ENCODE results near the gene KLHL40. TPM values are rescaled to one million over a fixed set of nuclear protein-coding genes. Genes with fewer than 3 reads are reported as not detected.

KLHL40 gene
- total RNA-seq, 1 donor from 2014 or later, result 67.1 TPM

DNA sequence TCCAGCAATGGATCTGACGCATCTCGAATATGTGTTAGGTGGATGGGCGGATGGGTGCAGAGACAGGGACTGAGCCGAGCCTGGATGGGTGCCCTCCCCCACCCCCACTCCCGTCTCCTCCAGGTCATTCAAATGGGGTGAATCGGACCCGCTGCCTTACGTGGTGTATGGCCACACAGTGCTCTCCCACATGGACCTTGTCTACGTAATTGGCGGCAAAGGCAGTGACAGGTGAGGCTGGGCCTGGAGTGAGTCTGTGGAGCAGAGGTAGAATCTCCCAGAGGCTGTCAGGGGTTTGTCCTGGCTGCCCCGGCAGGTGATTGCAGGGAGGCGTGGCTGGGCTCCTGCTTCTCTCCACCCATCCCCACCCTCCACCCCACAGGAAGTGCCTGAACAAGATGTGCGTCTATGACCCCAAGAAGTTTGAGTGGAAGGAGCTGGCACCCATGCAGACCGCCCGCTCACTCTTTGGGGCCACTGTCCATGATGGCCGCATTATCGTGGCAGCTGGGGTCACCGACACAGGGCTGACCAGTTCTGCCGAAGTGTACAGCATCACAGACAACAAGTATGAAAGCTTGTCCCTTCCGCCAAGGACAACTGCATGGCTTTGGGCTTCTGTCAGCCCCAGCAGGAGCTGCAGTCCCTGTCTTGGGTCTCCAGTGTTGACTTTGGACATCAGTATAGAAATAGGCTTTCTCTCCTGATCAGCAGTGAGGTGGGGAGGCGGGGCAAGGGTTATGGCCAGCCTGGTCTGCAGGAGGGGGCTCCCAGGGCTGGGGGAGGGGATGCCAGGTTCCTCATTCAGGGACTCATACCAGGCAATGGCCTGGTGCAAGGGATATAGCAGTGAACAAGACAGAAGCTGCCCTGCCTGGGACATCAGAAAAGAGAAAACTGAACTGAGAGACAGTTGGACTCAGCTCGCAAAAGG lies 3.4 kb downstream of the KLHL40 start:
- DNase-seq (ENCODE audit: low read depth), result no peak

DNA sequence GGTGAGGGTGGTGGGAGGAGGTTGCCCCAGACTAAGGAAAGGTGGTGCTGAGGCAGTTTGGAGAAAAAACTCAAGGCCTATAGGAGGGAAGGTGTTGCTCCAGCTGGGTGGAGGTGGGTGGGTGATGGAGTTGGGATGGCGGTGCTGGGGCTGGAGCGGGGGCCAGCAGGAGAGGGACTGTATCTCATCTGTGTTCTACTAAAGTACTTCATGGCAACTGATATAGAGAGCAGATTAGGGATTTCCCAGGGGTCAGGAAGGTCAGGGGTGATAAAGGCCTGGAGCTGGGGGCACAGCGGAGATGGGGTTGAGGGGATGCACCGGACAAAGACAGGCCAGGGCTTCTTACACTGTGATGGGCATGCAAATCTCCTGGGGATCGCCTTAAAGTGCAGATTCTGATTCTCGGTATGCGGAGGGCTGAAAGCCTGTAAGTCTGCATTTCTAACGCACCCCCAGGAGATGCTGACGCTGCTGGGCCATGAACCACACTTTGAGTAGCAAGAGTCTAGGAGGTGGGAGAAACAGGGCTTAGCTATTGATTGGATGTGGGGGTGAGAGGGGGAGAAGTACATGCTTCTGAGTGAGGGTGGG lies 4.2 kb downstream of the KLHL40 start:
- DNase-seq (ENCODE audit: low read depth), result no peak

DNA sequence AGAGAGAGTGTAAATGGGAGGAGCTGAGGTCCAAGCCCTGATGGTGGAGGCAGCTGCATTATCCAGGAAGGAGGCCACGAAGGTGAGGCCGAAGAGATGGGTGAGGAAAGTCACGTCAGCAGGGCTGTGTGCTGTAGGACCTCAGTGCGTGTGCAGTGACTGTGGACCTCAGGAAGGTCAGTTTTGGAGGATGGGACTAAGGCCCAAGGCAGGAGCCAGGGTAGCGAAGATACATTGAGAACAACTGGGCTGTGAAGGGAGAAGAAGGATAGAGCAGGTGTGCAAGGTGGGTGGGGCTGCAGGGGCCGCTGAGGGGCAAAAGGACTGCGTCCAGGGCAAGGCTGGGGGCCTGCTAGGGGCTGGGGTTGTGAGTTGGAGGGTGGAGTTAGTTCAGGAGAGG lies 4.9 kb downstream of the KLHL40 start:
- DNase-seq (ENCODE audit: low read depth), result no peak

DNA sequence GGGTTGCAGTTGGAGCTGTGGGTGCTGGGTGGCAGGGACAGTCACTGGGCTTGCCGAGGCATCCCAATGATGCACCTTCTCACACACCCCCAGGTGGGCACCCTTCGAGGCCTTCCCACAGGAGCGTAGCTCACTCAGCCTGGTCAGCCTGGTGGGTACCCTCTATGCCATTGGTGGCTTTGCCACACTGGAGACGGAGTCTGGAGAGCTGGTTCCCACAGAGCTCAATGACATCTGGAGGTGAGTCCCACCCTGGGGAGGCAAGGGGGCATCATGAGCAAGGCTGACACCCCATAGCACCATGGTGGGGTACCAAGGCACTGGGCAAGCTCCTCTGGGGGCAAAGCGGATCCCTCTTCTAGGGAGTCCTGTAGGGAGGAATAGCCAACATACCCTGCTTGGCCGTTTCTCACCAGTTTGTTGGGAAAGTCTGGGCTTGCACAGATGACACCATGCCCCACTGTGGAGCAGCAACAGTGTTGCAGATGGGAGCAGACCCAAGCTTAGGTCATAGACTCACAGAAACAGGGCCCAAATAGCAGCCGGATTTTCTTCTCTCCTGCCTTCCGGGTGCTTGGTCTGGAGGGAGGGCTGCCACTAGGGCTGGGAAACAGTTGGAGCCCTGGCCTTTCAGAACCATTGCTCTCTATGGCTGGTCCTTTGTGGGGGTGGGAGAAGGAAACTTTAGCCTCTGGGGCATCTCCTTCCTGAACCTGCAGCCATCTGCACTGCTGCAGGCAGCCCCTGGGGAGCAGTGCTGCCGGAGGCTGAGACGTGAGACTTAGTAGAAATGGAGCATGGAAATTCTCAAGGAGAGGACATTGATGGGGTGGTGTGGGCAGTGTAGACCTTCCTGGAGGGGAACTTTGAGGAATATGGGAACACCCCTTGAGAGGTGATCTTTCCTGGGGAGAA lies 5.7 kb downstream of the KLHL40 start:
- DNase-seq (ENCODE audit: low read depth), result no peak

DNA sequence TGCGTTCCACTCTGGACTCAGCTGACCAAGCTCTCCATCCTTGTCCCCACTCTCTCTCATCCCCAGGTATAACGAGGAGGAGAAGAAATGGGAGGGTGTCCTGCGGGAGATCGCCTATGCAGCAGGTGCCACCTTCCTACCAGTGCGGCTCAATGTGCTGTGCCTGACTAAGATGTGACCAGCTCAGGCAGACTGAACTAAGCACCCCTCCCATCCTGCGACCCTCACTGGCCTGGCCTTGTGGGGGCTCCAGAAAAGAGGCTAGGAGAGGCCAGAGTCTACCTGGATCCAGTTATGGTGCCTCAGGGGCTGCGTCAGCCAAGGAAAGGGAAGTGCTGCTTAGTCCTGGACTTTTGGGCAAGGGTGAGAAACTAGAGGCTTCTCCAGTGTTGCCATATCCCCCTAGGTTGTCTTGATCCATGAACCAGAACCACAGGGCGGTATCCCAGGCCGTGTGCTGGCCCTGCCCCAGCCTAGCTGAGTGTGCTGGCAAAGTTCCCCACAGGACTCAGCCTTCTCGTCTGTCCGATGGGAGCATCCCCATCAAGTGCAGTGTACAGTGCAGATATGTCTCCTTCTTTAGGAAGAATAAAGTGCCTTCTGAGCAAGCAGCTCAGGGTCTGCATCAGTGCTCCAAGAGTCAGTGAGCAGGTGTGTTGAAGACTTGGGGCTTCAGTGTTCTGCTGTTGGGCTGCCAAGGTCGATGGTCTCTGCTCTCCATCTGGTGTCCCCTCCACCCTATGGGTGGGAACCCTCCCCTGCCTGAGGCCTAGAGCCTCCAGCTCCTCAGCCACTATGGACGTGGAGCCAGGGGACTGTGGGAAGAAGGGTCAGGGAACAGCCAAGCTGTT lies 6.7 kb downstream of the KLHL40 start:
- DNase-seq (ENCODE audit: low read depth), result no peak

DNA sequence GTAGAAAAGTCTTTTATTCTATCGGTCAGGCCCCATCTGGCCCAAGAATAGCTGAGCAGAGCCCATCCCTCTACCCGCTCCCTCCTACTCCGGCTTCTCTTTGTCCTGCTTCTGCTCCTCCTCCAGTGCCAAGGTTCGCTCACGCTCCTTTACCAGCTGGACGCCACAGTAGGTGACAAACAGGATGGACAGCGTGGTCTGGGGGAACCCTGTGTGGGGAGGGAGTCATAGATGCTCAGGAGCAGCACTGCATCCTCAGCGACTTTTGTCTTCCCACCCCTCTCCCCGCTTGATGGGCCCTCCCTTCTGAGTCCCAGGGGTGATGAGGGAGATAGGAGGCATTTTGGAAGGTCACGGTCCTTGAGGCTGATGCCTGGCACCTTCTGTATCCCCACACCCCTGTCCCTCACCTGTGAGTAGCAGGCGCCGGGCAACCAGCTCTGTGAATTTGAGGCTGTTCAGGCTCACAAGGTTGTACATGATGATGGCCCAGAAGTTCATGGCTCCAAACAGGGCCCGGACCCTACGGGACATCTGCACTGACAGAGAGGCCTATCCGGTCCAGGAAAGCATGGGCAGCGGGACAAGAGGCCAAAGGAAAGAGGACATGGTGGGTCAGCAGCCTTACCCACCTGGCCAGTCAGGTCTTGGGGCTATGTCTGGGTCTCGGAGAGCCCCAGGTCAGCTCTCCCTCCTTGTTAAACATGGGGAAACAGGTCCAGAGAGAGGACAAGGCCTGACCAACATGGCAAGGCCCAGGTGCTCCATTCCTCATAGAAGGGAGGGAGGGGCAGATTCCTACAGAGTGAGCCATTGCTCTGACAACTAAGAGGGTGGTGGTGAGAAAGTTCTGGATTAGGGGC lies 7.6 kb downstream of the KLHL40 start:
- DNase-seq (ENCODE audit: low read depth), result no peak

DNA sequence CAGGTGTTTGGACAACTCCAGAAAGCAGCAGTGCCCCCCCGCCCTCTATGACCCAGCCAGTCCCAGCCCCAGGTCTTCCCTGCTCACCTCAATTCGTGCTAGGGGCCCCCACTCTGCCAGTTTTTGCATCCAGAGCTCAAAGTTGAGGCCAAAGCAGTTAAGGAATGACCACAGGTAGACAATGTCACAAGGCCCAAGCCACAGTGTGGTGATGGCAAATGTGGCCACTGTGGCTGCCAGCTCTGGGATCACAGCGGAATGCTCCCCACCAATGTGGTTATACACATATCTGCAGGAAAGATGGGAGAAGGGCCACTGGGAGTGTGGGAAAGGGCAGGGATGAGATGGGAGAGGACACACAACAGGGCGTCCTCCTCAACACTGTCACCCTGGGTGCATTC lies 8.2 kb downstream of the KLHL40 start:
- peak; percentile 57 for DNase-seq (ENCODE audit: low read depth)

DNA sequence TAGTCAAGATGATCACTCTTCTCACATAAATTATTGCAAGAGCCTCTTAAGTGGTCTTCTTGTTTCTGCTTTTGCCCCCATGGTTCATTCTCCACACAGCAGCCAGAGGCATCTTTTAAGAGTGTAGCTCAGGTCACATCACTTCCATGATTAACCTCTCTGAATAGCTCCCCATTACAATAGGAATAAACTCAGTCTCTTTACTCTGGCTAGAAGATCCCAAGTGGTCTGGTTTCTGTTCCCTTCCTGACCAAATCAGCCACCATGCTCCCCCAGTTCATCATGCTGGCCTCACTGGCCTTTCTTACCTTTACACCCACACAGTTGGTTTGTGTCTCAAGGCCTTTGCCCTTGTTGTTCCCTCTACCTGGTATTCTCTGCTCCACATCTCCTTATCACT lies 9.0 kb downstream of the KLHL40 start:
- DNase-seq (ENCODE audit: low read depth), result no peak

DNA sequence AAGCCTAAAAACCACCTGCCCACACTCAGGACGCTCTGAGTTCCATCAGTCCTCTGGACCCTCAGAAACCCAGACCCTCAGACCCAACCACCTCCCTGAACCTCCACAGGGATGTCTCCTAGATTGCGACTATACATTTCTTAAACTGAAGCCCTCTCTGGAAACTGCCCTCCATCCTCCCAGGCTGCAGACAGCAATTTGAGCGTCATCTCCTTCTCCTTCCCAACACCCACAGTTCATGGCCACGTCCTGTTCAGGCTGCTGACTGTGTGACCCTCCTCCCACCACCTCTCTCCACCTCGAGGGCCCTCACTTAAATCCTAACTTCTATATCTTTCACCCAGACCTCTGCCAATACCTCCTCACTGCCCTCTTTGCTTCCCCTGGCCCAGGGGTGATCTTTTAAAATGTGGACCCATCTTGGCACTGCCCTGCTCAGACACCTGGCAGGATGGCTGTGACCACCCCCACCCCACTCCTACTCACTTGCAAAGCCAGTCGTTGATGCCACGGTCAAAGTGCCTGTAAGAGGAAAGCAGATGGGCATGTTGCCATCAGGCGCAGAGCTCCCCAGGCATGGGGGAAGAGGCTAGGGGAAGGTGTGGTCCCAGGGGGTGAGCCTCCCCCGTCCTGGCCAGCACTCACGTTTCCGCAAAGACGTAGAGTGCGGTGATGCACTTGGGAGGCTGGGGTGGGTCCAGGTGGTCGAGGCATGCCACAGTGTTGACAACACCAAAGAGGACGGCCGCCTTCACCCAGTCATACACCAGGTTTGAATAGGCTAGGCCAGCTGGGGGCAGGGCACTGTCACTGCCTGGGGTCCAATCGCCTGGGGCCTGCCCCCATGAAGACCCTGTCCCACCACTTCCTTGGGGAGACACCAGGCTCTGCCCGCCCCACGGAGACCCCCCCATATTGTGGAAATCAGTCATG lies 11.3 kb downstream of the KLHL40 start:
- DNase-seq (ENCODE audit: low read depth), result no peak

DNA sequence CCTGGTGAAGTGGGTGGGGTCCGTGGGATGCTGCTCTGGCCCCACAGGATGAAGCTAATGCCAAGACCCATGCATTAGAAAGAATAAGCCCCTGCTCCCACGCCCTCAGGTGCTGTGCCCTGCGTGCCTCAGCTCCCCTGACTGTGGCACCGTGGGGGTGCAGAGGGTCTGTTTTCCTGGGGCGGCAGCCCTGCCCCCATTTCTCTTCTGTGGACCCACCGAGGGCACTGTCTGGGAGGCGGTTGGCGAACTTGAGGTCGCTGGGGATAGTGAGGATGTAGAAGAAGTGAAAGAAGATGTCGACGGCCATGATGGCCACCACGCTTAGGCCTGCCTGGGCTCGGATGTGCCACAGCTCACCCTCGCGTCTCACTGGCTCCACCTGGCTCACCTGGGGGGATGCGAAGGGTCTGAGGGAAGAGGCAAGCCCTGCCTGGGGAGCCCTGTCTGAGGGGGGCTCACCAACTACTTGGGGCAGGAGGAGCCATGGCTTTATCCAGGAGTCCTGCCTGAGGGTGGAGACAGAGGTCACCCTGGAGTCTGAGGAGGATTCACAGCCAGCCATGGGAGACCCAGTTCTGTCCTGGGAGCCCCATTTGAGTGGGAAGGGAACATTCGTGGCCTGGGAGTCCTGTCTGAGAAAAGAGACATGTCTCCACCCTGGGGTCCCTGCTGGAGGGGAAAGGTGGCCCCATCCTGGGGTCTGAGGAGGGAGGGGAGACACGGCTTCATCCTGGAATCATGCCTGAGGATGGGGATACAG lies 12.1 kb downstream of the KLHL40 start:
- DNase-seq (ENCODE audit: low read depth), result no peak

DNA sequence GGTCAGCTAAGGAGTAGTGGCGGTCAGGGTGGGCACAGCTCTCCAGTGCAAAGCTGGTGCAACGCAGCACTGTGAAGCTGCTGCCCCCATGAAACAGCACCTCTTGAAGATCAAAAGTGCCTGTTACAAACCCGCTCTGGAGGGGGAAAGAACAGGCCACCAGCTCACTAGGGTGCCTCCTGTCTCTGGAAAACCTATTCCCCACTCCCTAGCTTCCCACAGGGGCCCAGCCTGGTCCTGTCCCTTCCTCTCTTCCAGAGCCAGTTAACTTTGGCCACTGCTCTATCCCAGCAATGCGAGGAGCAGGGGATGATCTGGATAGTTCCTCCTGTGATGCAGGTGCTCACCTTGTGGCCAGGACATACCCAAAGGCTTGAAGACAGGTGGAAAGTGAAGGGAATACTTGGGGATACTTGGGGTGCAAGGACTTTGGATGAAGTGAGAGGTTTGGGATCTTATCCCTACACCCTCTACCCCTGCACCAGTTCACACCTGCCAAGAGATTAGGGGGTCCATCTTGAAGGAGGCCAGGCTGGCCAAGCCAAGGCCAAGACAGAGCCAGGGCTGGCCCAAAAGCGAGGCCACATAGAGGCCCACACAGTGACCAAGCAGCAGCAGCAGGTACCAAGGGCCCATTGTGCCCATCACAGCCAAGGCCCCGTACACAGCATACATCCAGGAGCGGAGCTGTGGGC lies 13.0 kb downstream of the KLHL40 start:
- DNase-seq (ENCODE audit: low read depth), result no peak

DNA sequence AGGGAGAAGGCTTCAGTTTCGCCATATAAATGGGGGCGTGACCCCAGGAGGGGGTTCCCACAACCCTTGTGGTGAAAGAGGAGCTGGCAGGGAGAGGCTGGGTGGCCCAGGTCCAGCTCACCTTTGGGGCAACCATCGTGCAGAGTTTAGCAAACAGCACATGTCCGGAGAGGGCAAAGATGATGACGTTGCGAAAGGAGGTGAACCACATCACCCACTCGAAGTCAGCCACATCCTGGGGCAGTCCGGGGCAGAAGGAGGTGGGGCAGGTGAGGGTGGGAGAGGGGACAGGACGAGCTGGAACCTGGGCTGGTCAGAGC lies 13.5 kb downstream of the KLHL40 start:
- DNase-seq (ENCODE audit: low read depth), result no peak

DNA sequence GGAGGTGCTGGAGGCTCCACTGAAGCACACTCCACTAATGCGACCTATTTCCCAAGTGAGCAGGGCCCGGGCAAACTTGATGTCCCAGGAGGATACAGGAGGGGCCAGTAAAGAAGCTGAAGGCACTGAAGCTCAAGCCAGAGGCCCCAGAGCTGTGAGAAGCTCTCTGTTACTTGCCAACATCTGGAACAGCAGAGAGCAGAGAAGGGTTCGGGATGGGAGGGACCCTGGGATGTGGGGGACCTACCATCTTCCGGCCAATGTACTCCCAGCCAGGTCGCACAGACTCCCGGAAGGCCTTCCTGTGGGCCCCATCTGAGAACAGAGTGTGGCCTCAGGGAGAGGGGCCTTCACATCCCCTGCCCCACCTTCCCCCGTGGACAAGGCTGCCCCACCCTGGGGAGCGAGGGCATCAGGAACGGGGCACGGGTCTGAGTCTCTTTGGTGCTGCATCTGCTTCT lies 14.2 kb downstream of the KLHL40 start:
- DNase-seq (ENCODE audit: low read depth), result no peak

DNA sequence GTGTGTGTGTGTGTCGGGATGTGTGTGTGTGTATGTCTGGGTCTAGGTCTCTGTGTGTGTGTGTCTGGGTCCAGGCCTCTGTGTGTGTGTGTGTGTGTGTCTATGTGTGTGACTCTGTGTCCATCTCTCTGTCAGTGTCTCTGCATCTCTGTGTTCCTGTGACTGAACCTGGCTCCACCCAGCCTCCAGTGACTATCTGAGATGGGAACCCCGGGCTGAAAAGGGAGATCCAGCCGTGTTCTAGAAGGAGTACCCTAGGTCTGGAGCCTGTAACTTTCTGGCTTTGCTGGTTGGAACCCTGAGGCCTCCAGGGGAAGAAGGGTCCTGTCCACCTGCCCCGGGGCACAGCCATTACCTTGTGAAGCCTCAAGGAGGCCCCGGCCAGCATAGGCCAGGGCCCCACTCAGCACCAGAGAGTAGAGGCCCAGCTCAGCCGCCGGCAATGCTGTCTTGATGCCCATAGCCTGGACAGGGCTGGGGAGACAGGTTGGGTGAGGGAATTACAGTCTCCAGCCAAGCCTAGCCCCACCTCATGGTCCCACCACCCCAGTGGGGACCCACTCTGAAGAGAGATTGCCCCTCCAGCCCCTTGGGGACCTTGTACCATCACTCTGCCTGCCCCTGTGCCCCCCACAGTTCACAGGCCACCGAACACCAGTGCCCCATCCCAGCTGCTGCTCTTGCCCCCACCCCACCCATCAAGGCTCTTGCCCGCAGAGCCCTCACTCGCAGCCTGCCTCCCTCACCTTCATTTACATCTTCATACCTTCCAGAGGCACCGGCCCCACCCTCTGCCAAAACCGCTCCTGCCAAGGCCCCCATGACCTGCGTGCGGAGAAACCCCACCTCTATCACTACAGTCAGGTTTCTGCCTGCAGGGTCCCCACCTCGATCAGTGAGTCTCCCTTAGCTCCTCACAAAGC lies 15.3 kb downstream of the KLHL40 start:
- DNase-seq (ENCODE audit: low read depth), result no peak

DNA sequence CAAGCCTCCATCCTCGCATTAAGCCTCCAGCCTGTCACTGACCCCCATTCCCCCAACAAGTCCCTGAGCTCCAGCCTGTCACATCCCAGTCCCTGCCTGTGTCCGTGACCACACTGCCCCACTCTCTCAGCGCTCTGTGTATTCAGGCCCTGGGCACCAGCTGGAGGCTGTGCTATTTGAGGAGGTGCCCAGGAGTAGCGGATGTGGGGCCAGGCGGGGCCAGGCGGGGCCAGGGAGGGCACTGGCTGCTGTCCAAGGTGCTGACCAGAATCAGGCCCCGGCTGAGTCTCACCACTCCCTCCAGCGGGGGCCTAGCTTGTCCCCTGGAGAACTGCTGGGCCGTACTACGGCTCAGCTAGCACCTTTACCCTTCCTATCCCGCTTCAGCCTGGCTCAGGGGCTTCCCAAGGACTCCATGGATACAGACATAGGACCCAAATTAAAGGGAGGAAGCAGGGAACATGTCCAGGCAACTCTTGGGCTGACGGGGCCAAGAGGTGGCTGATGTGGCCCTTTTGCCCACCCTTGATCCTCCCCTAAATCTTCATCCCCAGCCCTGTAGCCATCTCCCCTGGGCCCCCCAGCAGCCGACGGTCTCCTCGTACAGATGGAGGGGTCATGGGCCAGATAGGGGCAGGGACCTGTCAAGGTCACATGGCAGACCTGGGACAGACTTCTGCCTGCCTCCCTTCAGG lies 16.2 kb downstream of the KLHL40 start:
- DNase-seq (ENCODE audit: low read depth), result peak; percentile 95

Data from myocyte (in vitro differentiated cells).